Measurements from ENCODE around the gene SLC26A9.

DNA sequence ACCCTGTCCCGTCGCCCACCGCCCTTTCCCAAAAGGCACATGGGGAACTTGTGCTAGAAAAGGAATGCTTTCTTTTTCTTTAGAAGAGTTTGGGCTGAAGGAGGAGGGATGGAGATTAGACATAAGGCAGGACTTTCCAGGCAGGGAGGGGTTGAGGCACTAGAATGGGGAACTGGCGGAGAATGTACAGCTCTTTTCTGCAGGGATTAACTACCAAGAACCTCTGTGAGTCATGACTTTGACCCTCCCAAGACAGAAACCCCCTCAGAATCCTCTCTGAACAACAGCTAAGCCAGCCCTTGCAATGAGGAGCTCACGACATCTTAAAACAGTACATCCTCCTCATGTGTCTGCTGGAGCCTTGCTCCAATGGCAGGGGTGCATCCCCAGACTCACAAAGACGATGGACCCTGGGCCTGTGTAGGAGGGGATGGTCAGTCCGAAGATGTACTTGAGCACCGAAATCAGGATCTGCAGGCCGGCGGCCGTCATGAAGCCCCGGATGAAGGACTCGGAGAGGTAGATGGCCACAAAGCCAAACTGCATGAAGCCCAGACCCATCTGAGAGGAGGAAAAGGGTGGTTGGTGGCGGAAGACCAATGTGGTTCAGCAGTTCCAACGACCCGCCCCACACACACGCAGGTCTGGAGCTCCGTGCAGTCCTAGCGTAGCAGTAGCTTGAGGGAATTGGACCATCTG lies 13.6 kb downstream of the SLC26A9 start:
- no peak for TF ChIP-seq POLR2A (IDR thresholded peaks at IDR 0.05)
- TF ChIP-seq, protein P1, sequence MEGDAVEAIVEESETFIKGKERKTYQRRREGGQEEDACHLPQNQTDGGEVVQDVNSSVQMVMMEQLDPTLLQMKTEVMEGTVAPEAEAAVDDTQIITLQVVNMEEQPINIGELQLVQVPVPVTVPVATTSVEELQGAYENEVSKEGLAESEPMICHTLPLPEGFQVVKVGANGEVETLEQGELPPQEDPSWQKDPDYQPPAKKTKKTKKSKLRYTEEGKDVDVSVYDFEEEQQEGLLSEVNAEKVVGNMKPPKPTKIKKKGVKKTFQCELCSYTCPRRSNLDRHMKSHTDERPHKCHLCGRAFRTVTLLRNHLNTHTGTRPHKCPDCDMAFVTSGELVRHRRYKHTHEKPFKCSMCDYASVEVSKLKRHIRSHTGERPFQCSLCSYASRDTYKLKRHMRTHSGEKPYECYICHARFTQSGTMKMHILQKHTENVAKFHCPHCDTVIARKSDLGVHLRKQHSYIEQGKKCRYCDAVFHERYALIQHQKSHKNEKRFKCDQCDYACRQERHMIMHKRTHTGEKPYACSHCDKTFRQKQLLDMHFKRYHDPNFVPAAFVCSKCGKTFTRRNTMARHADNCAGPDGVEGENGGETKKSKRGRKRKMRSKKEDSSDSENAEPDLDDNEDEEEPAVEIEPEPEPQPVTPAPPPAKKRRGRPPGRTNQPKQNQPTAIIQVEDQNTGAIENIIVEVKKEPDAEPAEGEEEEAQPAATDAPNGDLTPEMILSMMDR (IDR thresholded peaks at IDR 0.05) = no peak
